HG02610 (cell line): ENCODE data around the gene PIK3C2G.
A peak's percentile ranks its signal among the peaks of the same experiment; 100 is the strongest.
"Not testable (repeated sequence)": the region's sequence is repeated elsewhere in the genome, so short reads cannot be mapped to it uniquely, and the experiment has no call there.

Experiments used
- ATAC-seq: cut with Tn5 transposase; IDR thresholded peaks from one replicate; pipeline ENCODE4 v1.9.1; 2021; ENCODE audit warnings: mild to moderate bottlenecking, moderate library complexity; ENCODE audit not compliant: unreplicated experiment

Gene PIK3C2G

GRCh38 chr12:18261273-18261672 lies at the start of gene PIK3C2G:
PIK3C2G (plus strand) TSS chr12:18261518; CDS start chr12:18282082, 20,564 bp downstream.
- no peak for ATAC-seq

- ATAC-seq = no peak
Observed at GRCh38 chr12:18217966-18218365, 43.4 kb upstream of the PIK3C2G start.

- no peak for ATAC-seq
Observed at GRCh38 chr12:18221726-18222125, 39.6 kb upstream of the PIK3C2G start.

- ATAC-seq = no peak
Observed at GRCh38 chr12:18222699-18223098, 38.6 kb upstream of the PIK3C2G start.

GRCh38 chr12:18224745-18225144 lies 36.6 kb upstream of the PIK3C2G start:
- peak; percentile 53 for ATAC-seq

GRCh38 chr12:18239526-18239925 lies 21.8 kb upstream of the PIK3C2G start:
- ATAC-seq = no peak

GRCh38 chr12:18242380-18243089 lies 18.8 kb upstream of the PIK3C2G start:
- ATAC-seq = no peak

- no peak for ATAC-seq
Observed at GRCh38 chr12:18243238-18243637, 18.1 kb upstream of the PIK3C2G start.

GRCh38 chr12:18246066-18246465 lies 15.3 kb upstream of the PIK3C2G start:
- no peak for ATAC-seq

- ATAC-seq = no peak
Observed at GRCh38 chr12:18250313-18250916, 10.9 kb upstream of the PIK3C2G start.

GRCh38 chr12:18254081-18254480 lies 7.2 kb upstream of the PIK3C2G start:
- ATAC-seq = no peak

- ATAC-seq = not testable (repeated sequence)
Observed at GRCh38 chr12:18255004-18255403, 6.3 kb upstream of the PIK3C2G start.

- ATAC-seq = no peak
Observed at GRCh38 chr12:18257251-18257650, 4.1 kb upstream of the PIK3C2G start.

GRCh38 chr12:18258929-18259328 lies 2.4 kb upstream of the PIK3C2G start:
- no peak for ATAC-seq

- ATAC-seq = no peak
Observed at GRCh38 chr12:18259906-18260682, 1.2 kb upstream of the PIK3C2G start.

- no peak for ATAC-seq
Observed at GRCh38 chr12:18261906-18262305, 588 bp downstream of the PIK3C2G start.

GRCh38 chr12:18262514-18262913 lies 1.2 kb downstream of the PIK3C2G start:
- no peak for ATAC-seq

- no peak for ATAC-seq
Observed at GRCh38 chr12:18264581-18265075, 3.3 kb downstream of the PIK3C2G start.

GRCh38 chr12:18267427-18268099 lies 6.2 kb downstream of the PIK3C2G start:
- no peak for ATAC-seq

- ATAC-seq = no peak
Observed at GRCh38 chr12:18270958-18271460, 9.7 kb downstream of the PIK3C2G start.

- ATAC-seq = no peak
Observed at GRCh38 chr12:18275981-18276380, 14.7 kb downstream of the PIK3C2G start.
